Central memory CD4-positive, alpha-beta T cell (primary cell): ENCODE data around the gene SPATS2L.
A peak's percentile ranks its signal among the peaks of the same experiment; 100 is the strongest.

Experiments used
- DNase-seq: peaks from one replicate; pipeline ENCODE4 v3.0.0; 2022

SPATS2L gene

DNA sequence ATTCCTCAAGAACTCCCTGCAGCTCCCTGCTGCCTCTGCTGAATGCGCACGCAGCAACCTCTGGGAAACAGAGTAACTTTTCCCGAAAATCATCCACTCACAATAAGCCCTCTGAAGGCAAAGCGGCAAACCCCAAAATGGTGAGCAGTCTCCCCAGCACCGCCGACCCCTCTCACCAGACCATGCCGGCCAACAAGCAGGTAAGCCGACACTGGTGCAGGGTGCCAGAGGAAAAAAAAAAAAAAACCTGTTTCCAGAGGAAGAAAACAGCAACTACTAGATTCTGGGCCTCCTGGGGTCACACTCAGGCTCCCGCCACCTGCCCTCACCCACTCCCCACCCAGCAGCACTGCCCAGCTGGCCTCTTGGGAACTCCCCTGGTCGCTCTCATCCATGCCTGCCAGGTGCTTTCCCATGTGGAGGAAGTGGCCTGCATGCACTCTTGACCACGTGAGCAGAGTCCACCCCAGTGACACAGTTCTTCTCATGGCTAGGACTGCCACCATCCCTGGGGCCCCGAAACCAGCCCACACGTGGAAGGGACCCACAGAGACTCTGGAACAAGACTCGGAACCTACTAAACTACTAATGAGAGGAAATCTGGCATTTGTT lies 166.5 kb downstream of the SPATS2L start:
- no peak for DNase-seq

DNA sequence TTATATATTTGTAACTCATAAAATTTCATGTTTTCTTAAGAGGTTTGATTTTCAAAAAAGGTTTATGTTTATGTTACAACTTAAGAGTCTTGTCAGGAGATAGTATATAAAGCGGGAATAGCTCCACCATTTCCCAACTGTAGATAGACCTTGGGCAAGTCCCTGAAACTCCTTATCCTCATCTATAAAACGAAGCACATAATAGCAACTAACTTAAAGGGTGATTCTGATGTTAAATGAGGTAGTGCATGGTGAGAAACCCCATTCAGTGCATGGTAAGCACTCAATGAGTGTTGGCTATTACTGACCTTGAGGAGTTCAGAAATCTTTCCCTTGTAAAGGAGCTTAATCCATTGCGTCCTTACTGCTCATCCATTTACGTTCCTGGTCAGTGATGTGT lies 169.3 kb downstream of the SPATS2L start:
- DNase-seq, result no peak

DNA sequence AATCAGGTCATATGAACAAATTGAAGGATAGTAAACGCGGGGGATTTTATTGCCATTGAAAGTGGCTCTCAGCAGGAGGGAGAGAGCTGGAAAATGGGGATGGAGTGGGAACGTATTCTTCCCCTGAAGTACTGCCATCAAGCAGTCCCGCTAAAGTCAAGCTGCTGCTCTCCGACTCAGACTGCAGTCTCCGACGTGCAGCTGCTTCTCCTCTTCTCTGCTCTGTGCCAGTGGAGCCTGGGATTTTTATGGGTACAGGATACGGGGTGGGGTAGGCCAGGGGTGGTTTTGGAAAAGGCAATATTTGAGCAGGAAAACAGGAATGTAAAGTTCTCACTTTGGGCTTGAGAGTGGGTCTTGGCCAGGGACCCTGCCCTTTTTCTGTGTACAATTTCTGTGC lies 170.3 kb downstream of the SPATS2L start:
- no peak for DNase-seq

DNA sequence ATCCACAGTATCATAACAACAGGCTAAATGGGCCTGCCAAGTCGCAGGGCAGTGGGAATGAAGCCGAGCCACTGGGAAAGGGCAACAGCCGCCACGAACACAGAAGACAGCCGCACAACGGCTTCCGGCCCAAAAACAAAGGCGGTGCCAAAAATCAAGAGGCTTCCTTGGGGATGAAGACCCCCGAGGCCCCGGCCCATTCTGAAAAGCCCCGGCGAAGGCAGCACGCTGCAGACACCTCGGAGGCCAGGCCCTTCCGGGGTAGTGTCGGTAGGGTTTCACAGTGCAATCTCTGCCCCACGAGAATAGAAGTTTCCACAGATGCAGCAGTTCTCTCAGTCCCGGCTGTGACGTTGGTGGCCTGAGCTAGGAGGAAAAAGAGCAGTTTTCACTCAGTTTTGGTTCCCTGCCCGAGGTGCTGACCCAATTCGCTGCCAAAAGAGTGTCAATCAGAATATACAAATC lies 171.2 kb downstream of the SPATS2L start:
- no peak for DNase-seq

DNA sequence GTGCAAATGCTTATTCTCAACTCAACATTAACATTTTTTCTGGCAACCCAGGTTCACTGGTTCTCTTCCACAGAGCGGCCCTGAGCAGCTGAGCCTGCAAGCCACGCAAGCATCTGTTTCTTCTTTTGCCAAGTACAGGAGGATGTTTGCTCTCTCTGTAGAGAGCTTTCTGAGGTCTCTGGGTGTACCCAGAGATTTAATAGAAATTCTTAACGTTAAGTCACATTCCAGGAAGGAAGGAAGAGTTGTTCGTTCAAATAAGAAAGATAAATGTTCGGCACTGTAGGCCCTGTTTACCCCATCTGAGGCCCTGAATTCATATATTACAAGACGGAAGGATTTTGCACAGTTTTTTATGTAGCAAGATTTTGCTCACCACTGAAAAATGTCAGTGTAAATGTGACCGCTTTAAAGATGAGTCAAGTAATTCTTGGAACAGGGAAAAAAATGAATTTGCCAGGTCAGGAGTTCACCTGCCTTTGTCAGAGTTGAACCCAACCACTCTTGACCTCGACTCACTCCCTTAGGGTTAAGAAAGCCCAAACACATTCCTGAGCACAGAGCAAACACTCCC lies 173.3 kb downstream of the SPATS2L start:
- DNase-seq, result no peak

DNA sequence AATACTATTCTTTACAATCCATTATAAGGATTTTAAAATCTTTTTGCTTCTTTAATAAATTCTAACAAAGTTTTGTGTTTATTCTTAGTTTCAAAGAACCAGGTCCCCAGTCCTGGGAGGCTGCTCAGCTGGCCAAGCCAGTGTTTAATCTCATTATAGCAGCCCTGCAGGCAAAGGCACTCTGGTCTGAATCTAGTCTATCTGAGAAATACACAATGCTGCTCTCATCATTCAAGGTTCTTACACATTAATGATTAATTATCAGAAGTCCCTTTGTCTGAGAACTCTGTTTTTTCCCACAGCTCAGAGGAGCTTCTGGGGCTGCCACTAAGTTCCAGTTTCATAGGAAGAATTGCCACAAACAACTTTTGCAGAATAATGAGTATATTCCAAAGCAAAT lies 175.7 kb downstream of the SPATS2L start:
- DNase-seq, result no peak

DNA sequence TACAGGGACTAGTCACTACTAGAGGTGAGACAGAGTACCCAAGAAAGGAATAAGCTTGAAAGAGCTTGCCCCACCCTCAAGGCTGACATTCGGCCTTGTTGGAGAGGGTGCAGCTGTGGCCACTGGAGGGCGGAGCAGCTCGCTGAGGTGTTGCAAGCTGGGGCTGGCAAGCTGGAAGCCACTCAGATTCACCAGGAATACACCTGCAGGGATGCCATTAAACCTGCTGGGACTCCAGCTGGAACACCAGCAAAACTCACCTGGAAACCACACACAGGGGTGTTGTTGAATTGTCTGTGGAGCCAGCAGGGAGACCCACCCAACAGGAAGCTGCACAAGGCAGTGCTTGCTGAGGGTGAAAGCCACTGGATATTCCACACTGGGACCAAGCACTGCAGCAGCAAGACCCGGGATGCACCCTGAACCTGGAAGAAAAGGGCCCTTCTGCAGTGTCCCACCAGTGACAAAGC lies 177.3 kb downstream of the SPATS2L start:
- DNase-seq, result no peak

DNA sequence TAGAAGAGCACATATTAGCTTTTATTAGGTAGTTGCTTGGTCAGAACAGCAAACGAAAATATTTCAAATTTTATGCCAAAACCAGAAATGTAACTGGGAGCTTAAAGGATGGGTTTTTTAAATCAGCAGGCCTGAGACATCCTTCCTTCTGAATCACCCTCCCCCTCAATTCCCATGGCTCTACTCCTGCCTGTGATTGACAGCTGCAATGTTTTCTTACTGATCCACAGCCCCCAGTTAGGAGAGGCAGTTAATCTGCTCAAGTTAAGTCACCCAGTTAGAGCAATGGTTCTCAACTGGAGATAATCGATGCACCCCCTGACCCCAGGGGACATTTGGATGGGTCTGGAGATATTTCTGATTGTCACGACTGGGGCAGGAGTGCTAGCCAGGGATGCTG lies 178.4 kb downstream of the SPATS2L start:
- no peak for DNase-seq

DNA sequence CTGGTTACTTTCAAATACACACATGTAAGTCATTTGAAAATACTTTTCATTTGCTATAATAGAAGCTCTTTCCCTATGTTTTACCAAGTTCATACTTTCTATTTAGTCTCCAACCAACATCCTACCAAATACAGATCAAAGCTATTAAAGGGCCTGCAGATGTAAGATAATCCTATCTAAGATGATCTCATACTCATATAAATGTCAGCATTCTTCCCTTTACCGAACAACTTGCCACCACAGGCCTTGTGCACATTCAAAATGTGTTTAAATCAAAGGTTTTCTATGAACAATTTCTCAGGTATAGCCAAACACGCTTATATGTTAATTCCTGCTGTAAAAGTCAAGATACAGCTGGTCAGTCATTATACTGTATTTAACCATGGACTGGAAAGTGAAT lies 180.0 kb downstream of the SPATS2L start:
- DNase-seq, result no peak

DNA sequence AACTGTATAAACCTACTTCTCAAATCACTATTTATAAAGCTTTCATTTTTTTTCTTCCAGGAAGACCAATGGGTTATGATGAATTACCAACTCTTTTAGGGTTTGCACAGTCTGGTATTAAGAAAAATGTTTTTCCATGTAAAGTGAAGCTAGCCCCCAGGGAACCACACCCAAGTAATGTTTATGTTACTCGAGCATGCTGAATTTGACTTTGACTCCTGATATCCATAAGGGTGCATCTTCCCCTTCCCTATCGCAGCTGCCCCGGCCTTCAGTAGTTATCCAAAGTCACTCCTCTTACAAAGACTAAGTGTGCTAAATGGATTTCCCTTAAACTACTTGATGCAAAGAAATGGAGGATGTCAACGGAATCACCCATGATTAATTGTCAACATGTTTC lies 181.7 kb downstream of the SPATS2L start:
- no peak for DNase-seq

DNA sequence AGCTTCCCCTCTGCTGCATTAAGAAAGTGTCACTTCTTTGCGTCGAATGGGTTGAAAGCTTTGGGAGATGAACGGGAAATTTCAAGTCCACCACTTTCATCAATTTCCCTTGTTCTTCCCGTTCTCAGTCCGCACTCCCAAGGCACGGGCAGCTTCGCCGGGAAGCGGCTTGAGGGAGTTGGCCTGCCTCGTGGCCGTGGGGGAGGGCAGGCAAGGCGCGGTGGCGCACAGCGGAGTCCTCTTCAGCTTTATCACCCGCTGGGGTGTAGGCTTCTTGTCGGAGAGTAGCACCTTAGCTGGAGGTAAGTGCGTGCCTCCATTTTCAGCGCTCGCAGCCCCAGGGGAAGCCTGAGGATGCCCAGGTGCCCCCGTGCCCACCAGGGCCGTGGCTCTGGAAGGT lies 183.5 kb downstream of the SPATS2L start:
- DNase-seq, result no peak

DNA sequence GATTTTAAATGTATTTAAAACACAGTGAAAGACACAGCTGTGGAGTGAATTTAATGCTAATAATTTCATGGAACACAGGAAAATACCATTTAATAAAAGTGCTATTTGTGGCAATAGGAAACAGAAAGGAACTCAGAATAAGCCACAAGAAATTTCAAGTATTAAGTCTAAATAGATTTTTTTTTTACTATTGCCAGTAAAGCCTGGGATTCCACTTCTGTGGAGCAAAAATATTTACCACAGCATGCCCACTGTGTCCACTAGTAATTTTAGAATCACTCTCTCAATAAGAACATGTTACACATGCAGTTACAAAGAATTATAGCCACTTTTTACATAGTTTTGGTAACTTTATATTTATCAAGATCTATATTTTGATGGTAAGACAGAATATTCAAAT lies 186.2 kb downstream of the SPATS2L start:
- DNase-seq, result no peak

DNA sequence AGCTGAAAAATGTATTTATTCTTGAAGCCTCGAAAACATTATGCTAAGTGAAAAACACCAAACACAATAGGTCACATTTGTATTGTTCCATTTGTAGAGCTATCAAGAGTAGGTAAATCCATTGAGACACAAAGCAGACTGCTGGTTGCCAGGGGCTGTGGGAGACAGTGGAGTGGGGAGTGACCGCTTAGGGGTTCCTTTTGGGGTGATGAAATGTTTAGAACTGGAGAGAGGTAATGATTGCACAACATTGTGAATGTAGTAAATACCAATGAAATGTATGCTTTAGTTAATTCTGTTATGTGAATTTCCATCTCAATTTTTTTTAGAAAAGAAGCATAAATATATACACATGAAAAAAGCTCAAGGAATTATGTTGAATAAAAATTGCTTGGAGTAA lies 187.6 kb downstream of the SPATS2L start:
- no peak for DNase-seq

DNA sequence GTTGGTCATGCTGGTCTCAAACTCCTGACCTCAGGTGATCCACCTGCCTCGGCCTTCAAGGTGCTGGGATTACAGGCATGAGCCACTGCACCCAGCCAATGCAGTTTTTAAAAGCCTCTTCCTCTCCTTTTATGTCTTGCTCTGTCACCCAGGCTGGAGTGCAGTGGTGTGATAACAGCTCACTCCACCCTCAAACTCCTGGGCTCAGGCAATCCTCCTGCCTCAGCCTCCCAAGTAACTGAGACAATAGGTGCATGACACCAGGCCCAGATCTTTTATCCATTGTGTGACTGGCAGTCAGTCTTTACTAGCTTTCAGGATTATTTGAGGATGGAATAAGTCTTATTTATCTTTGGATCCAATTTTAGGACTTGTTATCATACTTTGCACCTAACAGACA lies 190.2 kb downstream of the SPATS2L start:
- DNase-seq, result no peak

DNA sequence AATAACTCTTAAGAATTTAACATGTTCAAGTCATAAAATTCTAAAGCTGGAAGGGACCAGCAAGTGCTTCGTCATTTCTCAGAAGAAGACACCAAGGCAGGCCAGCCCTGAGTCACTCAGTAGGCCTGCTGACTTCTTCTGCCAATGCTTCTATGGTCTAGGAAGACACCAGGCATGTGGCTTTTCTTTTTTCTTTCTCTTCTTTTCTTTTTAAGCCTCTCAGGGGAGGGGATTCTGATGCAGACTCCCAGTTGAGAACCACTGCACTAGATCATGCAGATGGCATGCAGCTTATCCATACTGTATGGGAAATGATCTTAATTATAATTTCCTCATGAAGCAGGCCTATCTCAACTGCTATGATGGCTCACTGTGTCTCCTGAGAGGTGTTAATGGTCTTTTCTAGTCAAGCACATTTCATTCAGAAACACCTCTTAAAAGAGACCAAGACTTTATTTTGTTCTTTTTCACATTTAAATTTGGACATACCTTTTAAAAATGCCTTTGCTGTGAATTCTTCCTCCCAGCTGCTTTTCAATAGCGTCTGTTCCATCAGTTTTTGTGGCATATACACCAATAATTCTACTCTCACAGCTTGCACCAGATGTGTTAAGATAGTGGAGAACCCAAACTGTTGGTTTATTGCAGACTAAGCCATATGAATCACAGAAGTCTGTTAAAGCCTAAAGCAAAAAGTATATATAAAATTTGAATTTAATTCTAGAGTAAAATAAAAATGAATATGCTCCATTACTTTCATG lies 192.1 kb downstream of the SPATS2L start:
- no peak for DNase-seq

DNA sequence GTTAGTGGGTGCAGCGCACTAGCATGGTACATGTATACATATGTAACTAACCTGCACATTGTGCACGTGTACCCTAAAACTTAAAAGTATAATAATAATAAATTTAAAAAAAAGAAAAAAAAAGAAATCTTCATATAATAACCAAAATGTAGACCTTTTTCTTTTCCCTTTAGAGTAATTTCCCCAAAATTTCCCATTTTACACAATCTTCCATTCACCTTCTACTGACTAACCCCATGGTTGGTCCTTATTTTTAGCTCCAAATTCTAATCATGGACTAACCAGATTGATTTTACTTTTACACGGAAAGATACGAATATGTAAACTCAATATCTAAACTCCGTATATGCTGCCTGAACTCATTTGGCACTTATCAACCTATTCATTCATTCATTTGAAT lies 195.7 kb downstream of the SPATS2L start:
- DNase-seq, result no peak

DNA sequence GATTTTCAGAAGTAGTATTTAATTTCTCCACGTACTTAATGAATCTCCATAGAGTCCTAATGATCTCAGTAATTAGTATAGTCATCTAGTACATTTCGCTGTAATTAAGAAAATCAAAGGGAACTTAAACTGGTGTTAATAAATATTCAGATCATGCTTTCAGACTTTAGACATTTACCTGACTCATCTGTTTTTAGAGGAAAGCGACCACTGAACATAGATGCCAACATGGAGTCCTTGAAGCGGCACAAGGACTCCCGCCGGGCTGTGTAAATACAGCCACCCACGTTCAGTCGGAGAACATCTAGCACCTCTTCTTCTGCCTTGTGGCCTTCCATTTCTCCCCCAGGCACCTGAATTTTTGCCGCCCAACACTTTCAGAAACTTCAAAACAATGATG lies 200.2 kb downstream of the SPATS2L start:
- DNase-seq, result no peak

DNA sequence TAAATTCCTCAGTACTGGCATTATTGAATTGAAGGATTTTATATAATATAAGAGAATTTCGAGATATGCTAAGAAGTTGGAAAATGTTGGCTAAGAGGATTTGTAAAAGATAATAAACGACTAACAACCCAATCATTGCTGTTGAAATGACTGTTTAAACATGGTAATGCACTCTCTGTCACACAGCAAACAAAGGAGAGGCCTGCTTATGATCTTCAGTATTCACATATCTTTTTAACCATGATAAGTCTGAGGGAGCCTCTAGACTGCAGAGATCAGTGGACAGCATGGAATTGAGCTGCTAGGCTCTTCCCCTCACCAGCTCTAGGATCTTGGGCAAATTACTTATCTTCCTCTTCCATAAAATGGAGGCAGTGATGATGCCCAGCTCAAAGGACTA lies 200.7 kb downstream of the SPATS2L start:
- DNase-seq, result no peak

DNA sequence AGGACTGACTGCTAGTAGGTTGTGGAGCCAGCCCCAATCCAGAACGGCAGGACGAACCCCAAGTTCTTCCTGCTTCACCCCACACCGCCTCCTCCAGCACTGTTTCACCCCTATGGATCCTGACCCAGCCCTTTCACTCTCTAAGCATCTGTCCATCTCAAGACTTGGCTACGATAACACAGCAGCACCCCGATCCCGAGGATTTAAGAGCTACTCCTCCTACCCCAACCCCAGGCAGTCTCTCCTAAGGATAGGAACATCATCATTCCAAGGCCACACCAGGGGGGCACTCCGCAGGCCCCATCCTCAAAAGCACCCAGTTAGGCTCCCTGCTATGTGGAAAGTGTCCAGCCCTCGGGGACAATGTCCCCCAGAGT lies 202.7 kb downstream of the SPATS2L start:
- no peak for DNase-seq

DNA sequence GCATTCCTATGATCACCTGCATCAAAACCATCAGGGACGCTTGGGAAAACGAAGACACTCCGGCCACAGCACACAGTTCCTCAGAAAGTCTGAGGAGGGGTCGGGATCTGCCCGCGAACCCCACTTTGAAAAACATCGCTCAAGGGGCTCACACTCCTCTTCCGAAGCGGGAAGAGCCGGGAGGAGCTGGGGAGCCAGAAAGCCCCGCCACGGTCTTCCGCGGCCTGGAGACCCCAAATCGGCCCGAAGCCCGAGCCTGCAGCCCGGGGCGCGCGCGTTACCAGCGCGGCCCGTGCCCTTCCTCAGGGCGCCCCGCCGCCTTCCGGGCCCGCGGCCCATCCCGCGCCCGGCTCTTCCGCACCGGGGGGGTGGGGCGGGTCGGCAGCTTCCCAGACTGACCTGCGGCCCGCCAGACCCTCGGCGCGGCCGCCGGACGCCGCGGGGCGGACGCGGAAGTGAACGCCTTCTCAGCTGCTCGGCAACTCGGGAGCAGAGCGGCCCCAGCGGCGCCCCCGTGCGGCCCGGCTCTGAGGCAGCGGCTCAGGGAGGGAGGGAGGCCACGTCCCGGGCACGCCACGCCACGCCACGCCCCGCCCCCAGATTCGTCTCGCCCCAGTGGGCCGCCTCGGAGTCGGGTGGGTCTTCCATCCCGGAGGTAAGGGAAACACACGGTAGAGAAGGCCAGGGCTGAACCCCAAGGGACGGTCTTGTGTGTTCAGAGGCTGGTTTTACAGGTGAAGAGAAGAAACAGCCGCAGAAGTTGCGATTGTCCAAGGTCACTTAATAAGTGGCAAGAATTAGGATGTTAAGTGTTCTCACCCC lies 203.3 kb downstream of the SPATS2L start, which contains the start of gene KCTD18:
TSS of gene KCTD18 (minus strand) at position 457 of the 822 bp plus-strand sequence. CDS start 3,052 bp downstream, outside the sequence.
- peak; percentile 85 for DNase-seq

DNA sequence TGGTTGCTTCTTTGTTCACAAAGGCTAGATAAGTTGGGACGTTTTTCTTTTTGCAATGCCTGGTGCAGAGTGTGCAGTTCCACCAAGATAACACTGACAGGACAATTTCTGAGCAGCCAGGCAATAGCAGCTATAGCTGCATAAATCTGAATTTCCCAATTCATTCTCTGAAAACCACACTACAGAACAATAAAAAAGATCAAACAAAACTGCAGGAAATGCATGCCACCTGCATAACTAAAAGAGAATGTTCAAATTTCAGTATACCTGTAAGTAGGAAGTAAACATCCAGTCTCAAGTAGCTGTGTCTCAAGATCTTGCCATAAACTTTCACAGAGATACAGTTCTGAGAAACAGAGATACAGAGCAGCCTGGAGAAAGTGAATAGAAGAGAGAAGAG lies 208.7 kb downstream of the SPATS2L start:
- peak; percentile 9 for DNase-seq

DNA sequence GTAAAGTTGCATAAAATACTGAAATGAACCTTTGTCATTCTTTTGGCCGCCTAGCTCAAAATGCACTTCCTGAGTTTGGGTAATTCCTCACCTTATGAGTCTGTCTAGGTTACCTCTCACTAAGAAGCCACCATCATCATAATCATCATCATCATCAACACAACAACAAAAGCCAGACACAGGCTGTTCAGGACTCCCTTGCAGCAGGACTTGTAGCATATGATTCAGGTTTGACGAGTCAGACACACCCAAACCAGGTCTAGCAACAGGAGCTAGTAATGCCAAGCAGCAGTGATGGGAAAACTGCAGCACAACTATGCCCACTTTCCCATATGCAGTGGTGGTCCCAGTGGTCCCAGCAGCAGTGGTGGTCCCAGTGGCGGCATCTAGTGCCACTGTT lies 216.7 kb downstream of the SPATS2L start:
- no peak for DNase-seq

DNA sequence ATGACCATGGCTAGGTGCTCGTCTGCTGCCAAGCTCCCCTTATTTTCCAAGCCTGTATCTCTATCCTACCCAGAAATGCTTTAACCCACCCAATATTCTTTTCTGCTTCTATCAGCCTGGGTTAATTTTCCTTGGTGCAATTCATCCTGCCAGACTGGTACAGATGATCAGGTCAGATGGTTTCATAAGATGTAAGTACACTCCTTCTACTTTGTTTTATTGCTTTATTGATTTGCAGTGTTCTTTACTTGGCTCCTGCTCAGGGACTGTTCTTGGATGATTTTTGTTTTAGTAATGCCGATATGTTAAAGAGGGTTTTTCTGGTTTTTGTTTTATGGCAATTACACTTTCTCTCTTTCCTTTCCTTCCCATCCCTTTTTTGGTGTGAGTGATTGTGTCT lies 217.1 kb downstream of the SPATS2L start:
- no peak for DNase-seq
